Mammary epithelial cell (primary cell): ENCODE measurements around the gene DGCR8.

Experiments
- EZH2 ChIP-seq: IDR thresholded peaks from 2 replicates; pipeline ENCODE4 v1.6.1; 2012; ENCODE audit warnings: low read length, inconsistent platforms, borderline replicate concordance
- TF ChIP-seq, protein P1 (sequence below), 2 donors: IDR thresholded peaks in 1 of 2; conservative IDR thresholded peaks in 1 of 2; 2 replicates each; pipeline ENCODE4 v1.5.1; 2011 to 2012; ENCODE audit warnings: inconsistent platforms in 2 of 2, low read length in 2 of 2, mild to moderate bottlenecking in 2 of 2, control low read depth in 1 of 2, low read depth in 1 of 2; ENCODE audit not compliant: insufficient read depth in 1 of 2; ENCODE audit errors: extremely low read depth in 1 of 2

- TF ChIP-seq, protein P1, sequence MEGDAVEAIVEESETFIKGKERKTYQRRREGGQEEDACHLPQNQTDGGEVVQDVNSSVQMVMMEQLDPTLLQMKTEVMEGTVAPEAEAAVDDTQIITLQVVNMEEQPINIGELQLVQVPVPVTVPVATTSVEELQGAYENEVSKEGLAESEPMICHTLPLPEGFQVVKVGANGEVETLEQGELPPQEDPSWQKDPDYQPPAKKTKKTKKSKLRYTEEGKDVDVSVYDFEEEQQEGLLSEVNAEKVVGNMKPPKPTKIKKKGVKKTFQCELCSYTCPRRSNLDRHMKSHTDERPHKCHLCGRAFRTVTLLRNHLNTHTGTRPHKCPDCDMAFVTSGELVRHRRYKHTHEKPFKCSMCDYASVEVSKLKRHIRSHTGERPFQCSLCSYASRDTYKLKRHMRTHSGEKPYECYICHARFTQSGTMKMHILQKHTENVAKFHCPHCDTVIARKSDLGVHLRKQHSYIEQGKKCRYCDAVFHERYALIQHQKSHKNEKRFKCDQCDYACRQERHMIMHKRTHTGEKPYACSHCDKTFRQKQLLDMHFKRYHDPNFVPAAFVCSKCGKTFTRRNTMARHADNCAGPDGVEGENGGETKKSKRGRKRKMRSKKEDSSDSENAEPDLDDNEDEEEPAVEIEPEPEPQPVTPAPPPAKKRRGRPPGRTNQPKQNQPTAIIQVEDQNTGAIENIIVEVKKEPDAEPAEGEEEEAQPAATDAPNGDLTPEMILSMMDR (conservative IDR thresholded peaks at IDR 0.05 in 1 of 2, IDR thresholded peaks at IDR 0.05 in 1 of 2; ENCODE audit: extremely low read depth in 1 of 2, insufficient read depth in 1 of 2, low read depth in 1 of 2, low read length in 2 of 2) = no peak
- no peak for TF ChIP-seq EZH2
Measured at GRCh38 chr22:20060700-20061480, 19.2 kb upstream of the DGCR8 start.
